HG02610 (cell line): ENCODE data around the gene KLHL8.
A peak's percentile ranks its signal among the peaks of the same experiment; 100 is the strongest.
"Not testable (repeated sequence)": the region's sequence is repeated elsewhere in the genome, so short reads cannot be mapped to it uniquely, and the experiment has no call there.

ENCODE experiments used
- ATAC-seq: cut with Tn5 transposase; IDR thresholded peaks from one replicate; pipeline ENCODE4 v1.9.1; 2021; ENCODE audit warnings: mild to moderate bottlenecking, moderate library complexity; ENCODE audit not compliant: unreplicated experiment

Gene KLHL8

GRCh38 chr4:87180767-87181166 is 39.7 kb downstream of the KLHL8 start:
- no peak for ATAC-seq

- no peak for ATAC-seq
These were observed 40.7 kb downstream of the KLHL8 start for GRCh38 chr4:87179751-87180150.

GRCh38 chr4:87174672-87175071 is 45.7 kb downstream of the KLHL8 start:
- no peak for ATAC-seq

GRCh38 chr4:87171944-87172343 is 48.5 kb downstream of the KLHL8 start:
- ATAC-seq: no peak

- ATAC-seq: no peak
These were observed 54.0 kb downstream of the KLHL8 start for GRCh38 chr4:87166296-87166854.

- no peak for ATAC-seq
These were observed 54.5 kb downstream of the KLHL8 start for GRCh38 chr4:87165892-87166291.

GRCh38 chr4:87153078-87153870 is 67.1 kb downstream of the KLHL8 start:
- no peak for ATAC-seq

GRCh38 chr4:87152310-87153041 is 67.9 kb downstream of the KLHL8 start:
- no peak for ATAC-seq

GRCh38 chr4:87151730-87152129 is 68.7 kb downstream of the KLHL8 start:
- no peak for ATAC-seq

GRCh38 chr4:87150498-87151261 is 69.7 kb downstream of the KLHL8 start:
- peak; percentile 64 for ATAC-seq

- ATAC-seq: no peak
These were observed 73.3 kb downstream of the KLHL8 start for GRCh38 chr4:87147116-87147515.

- not testable (repeated sequence) for ATAC-seq
These were observed 74.5 kb downstream of the KLHL8 start for GRCh38 chr4:87145934-87146333.

GRCh38 chr4:87144356-87144755 is 76.1 kb downstream of the KLHL8 start:
- ATAC-seq: no peak

GRCh38 chr4:87141428-87141827 is 79.0 kb downstream of the KLHL8 start:
- no peak for ATAC-seq

- ATAC-seq: no peak
These were observed 86.3 kb downstream of the KLHL8 start for GRCh38 chr4:87134122-87134521.

GRCh38 chr4:87133183-87133582 is 87.2 kb downstream of the KLHL8 start:
- ATAC-seq: no peak

- no peak for ATAC-seq
These were observed 88.4 kb downstream of the KLHL8 start for GRCh38 chr4:87132035-87132434.

- ATAC-seq: no peak
These were observed 89.3 kb downstream of the KLHL8 start for GRCh38 chr4:87130985-87131703.

GRCh38 chr4:87129681-87130080 is 90.7 kb downstream of the KLHL8 start:
- no peak for ATAC-seq

GRCh38 chr4:87128006-87128705 is 92.3 kb downstream of the KLHL8 start:
- ATAC-seq: no peak
